Adrenal gland (tissue), 5 donors: ENCODE measurements around the gene PERCC1.

Experiments used
- CTCF ChIP-seq, 6 experiments: fragments of 450-650 bp in 4 of 6; fragments of 200-600 bp in 2 of 6; sonication (generic) in 1 of 6; IDR thresholded peaks; 1 replicate in 5 of 6; 2 replicates in 1 of 6; pipeline versions ENCODE4 v1.5.1 to v1.8.0; 2016 to 2021; ENCODE audit warnings: antibody characterized with exemption in 6 of 6, mild to moderate bottlenecking in 2 of 6, moderate library complexity in 1 of 6
- POLR2A ChIP-seq, 2 donors: fragments of 450-650 bp; IDR thresholded peaks; one replicate each; pipeline ENCODE4 v1.6.1; 2017; ENCODE audit warnings: antibody characterized with exemption in 2 of 2, mild to moderate bottlenecking in 2 of 2, moderate library complexity in 1 of 2
- donor health status: DM: no; HTN: no; CAD: no.

GRCh38 chr16:1457489-1458245 is 26.8 kb downstream of the PERCC1 start:
- TF ChIP-seq POLR2A (IDR thresholded peaks at IDR 0.05) = no peak
- TF ChIP-seq CTCF (IDR thresholded peaks at IDR 0.05) = no peak
